Mucosa of rectum (tissue), 2 donors: Measurements from ENCODE around the gene TRRAP.
A peak's percentile ranks its signal among the peaks of the same experiment; 100 is the strongest.

Experiments
- H3K27ac ChIP-seq, 2 donors: one replicate each; pipeline ENCODE4 v1.7.0; 2013; ENCODE audit warnings: inconsistent platforms in 2 of 2, low read depth in 2 of 2, low read length in 2 of 2
- H3K27me3 ChIP-seq, 2 donors: one replicate each; pipeline ENCODE4 v1.7.0; 2013; ENCODE audit warnings: low read length in 2 of 2; ENCODE audit not compliant: control insufficient read depth in 2 of 2, insufficient read depth in 2 of 2
- H3K36me3 ChIP-seq, 2 donors: one replicate each; pipeline ENCODE4 v1.7.0; 2013; ENCODE audit warnings: low read length in 2 of 2; ENCODE audit not compliant: control insufficient read depth in 2 of 2, insufficient read depth in 2 of 2
- H3K4me1 ChIP-seq, 2 donors: one replicate each; pipeline ENCODE4 v1.7.0; 2013; ENCODE audit warnings: low read length in 2 of 2, mild to moderate bottlenecking in 1 of 2; ENCODE audit not compliant: control insufficient read depth in 2 of 2, insufficient read depth in 2 of 2
- H3K4me3 ChIP-seq, 2 donors: one replicate each; pipeline ENCODE4 v1.7.0; 2013; ENCODE audit warnings: low read length in 2 of 2
- H3K9ac ChIP-seq, 2 donors: one replicate each; pipeline ENCODE4 v1.7.0; 2013; ENCODE audit warnings: low read length in 2 of 2, low read depth in 1 of 2, mild to moderate bottlenecking in 1 of 2
- H3K9me3 ChIP-seq, 2 donors: one replicate each; pipeline ENCODE4 v1.7.0; 2013; ENCODE audit warnings: low read length in 2 of 2; ENCODE audit not compliant: control insufficient read depth in 2 of 2
- donor health status: healthy.
- donor health status: Normal muscosa, but diverticular disease.

Gene TRRAP

DNA sequence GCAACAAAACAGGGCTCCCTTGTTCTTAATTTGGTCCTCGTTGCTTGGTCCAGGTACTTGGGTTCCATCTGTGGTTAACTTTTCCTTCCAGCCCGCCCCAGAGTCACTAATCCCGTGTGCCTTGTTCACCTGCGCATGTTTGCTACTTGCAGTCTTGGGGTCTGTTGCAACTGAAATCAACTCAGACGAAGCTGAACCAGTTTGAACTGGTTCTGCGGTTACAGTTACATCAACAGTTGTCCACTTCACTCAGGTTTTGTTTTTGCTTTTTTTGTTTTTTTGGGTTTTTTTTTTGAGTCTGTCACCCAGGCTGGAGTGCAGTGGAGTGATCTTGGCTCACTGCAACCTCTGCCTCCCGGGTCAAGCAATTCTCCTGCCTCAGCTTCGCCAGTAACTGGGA, 34.7 kb downstream of the TRRAP start:
- Histone ChIP-seq H3K27me3 (no peaks in the 10 kb centered on the region), H3K36me3 (peaks cover 66 to 75% of the 10 kb centered on the region in 2 donors), H3K27ac (no peak overlapping the region), H3K9me3 (no peaks in the 10 kb centered on the region), H3K4me1 (no peaks in the 10 kb centered on the region), H3K9ac (no peak overlapping the region), H3K4me3 (no peak overlapping the region)

DNA sequence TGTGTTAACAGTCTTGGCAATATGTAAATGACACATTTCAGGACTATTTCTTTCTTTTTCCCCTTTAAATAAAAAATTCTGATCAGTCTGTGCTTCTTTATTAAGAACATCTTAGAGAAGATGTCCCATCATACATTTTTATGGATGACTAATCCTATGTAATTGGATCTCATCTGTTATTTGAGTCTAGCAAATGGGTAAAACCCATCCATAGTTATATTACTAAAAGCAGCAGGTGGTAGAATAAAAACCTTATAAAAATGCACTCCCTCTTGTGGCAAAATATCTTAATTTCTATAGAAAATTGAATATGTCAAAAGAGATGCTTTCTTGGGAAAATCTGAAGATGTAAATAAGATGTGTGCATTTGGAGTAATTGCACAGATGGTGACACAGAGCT, 35.3 kb downstream of the TRRAP start:
- H3K27ac ChIP-seq: no peak overlapping the region
- H3K36me3 ChIP-seq: peaks cover 65 to 75% of the 10 kb centered on the region in 2 donors
- H3K4me3 ChIP-seq: no peak overlapping the region
- no peak overlapping the region for H3K9ac ChIP-seq
- no peaks in the 10 kb centered on the region for H3K9me3 ChIP-seq
- H3K4me1 ChIP-seq: no peaks in the 10 kb centered on the region
- H3K27me3 ChIP-seq: no peaks in the 10 kb centered on the region

DNA sequence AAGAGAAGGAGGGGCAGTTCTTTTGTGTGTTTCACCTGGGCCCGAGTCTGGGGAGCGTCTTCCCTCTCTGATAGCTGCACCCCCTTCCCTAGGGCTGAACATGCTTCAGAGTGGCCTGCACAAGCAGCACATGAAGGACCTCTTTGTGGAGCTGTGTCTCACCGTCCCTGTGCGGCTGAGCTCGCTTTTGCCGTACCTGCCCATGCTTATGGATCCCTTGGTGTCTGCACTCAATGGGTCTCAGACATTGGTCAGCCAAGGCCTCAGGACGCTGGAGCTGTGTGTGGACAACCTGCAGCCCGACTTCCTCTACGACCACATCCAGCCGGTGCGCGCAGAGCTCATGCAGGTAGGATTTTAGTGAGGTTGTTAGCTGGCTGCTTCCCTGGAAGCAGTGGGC, 39.0 kb downstream of the TRRAP start:
- no peaks in the 10 kb centered on the region for H3K9me3 ChIP-seq
- H3K27me3 ChIP-seq: no peaks in the 10 kb centered on the region
- H3K36me3 ChIP-seq: peaks cover 57 to 76% of the 10 kb centered on the region in 2 donors

DNA sequence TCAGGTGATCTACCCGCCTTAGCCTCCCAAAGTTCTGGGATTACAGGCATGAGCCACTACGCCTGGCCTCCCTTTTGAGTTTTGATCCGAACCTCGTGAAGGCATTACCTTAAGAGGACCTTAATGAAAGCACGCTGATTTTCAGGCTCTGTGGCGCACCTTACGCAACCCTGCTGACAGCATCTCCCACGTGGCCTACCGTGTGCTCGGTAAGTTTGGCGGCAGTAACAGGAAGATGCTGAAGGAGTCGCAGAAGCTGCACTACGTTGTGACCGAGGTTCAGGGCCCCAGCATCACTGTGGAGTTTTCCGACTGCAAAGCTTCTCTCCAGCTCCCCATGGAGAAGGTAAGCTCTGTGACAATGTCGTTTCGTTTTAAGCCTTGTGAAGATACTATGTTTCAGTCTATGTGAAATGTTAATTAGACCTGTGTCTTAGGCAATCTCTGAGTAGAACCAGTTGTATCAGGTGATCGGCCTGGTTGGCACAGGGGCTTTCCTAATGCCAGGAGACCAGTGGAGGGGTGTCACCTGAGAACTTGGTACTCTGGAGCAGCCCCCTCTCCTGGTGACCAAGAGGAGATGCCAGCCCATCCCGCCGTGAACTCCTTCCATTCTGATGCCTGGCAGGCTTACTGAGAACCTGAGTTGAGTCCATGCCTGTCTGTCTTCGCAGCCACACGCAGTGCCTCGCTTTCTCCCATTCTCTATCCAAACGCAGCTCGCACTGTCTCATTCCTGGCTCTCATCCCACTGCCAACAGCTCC, 43.5 kb downstream of the TRRAP start:
- Histone ChIP-seq H3K36me3 (peaks cover 67 to 78% of the 10 kb centered on the region in 2 donors), H3K9ac (no peak overlapping the region), H3K27ac (no peak overlapping the region), H3K9me3 (no peaks in the 10 kb centered on the region), H3K27me3 (no peaks in the 10 kb centered on the region), H3K4me3 (no peak overlapping the region), H3K4me1 (no peaks in the 10 kb centered on the region)

More for the DNA sequence above, 39.0 kb downstream of the TRRAP start:
- Histone ChIP-seq H3K27ac (no peak overlapping the region), H3K9ac (no peak overlapping the region), H3K4me3 (no peak overlapping the region), H3K4me1 (no peaks in the 10 kb centered on the region)

DNA sequence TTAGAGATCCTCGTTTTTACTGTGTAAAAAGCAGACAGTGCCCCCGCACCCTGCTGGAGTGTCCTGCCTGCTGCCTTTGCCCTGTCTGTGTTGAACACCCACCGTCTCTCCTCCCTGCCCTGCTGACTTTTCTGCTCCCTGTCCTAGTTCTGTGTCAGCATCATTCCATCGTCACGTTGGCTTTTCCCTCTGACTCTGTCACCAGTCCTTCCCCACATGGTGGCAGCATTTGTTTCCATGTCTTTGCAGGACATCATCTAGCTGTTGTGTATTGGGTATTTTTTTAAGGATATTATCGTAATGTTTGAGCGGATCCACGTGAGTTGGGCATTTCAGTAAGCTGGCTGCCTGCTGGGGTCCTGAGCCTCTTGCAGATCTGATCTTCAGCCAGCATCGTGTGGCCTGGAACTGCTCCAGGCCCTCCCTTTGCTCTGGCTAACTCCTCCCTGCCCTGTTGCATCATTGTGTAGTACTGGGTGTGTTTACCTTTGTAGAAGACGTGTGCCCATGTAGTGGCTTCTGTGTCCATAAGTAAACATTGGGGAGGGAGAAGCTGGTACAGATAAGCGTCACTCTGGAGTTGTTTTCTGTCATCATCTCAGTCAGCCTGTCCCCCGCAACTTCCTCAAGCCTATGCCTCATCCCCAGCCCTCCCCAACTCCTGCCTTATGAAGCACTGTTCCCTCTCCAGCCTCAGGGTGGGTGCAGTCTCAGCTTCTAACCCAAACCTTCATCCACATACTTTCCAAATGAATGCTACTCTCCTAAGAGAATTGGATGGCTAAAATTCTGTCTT, 44.3 kb downstream of the TRRAP start:
- Histone ChIP-seq H3K4me1 (no peaks in the 10 kb centered on the region), H3K9ac (no peak overlapping the region), H3K4me3 (no peak overlapping the region), H3K27me3 (no peaks in the 10 kb centered on the region), H3K36me3 (peaks cover 69 to 79% of the 10 kb centered on the region in 2 donors), H3K9me3 (no peaks in the 10 kb centered on the region), H3K27ac (no peak overlapping the region)

DNA sequence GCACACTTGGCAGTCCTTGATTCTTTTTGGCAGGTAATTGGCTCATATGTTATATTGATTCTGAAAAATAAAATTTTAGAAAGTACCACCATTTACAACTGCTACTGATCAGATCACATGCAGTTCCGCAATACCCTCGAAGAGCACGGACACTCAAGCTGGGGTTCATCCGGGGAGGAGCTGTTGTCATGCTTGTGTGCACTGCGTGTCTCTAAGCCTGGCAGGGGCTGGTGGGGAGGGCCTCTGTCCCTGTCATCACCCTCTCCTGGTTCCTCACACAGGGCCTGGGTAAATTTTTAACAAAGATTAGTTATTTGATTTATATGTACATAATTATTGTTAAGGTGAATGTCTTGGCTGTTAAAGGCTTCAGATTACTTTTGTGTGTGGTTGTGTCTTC, 45.2 kb downstream of the TRRAP start:
- H3K27ac ChIP-seq: no peak overlapping the region
- no peak overlapping the region for H3K9ac ChIP-seq
- no peaks in the 10 kb centered on the region for H3K9me3 ChIP-seq
- no peaks in the 10 kb centered on the region for H3K27me3 ChIP-seq
- peaks cover 69 to 79% of the 10 kb centered on the region in 2 donors for H3K36me3 ChIP-seq
- no peaks in the 10 kb centered on the region for H3K4me1 ChIP-seq
- H3K4me3 ChIP-seq: no peak overlapping the region

DNA sequence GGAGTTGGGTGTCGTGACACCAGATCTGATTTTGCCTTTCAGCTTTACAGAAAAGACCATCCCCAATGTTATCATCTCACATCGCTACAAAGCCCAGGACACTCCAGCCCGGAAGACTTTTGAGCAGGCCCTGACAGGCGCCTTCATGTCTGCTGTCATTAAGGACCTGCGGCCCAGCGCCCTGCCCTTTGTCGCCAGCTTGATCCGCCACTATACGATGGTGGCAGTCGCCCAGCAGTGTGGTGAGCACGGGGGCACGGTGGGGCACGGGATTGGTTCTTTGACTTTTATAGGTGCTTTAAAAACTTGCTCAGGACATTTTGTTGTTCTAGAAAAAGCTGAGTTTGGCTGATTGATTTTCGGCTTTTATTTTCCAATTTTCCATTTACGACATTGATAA, 48.8 kb downstream of the TRRAP start:
- H3K9ac ChIP-seq: no peak overlapping the region
- no peak overlapping the region for H3K27ac ChIP-seq
- H3K36me3 ChIP-seq: peaks cover 62 to 69% of the 10 kb centered on the region in 2 donors
- no peaks in the 10 kb centered on the region for H3K27me3 ChIP-seq
- no peaks in the 10 kb centered on the region for H3K4me1 ChIP-seq
- H3K4me3 ChIP-seq: no peak overlapping the region
- no peaks in the 10 kb centered on the region for H3K9me3 ChIP-seq

DNA sequence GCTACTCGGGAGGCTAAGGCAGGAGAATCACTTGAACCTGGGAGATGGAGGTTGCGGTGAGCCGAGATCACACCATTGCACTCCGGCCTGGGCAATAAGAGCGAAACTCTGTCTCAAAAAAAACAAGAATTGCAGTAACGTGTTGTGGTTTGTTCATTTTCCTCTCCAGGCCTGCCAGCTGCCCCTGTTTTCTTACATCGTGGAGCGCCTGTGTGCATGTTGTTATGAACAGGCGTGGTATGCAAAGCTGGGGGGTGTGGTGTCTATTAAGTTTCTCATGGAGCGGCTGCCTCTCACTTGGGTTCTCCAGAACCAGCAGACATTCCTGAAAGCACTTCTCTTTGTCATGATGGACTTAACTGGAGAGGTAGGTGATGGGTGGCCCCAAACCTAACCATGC, 52.1 kb downstream of the TRRAP start:
- Histone ChIP-seq H3K4me1 (no peaks in the 10 kb centered on the region), H3K4me3 (peak overlapping the region in 1 of 2 donors; percentile 3), H3K9me3 (no peaks in the 10 kb centered on the region), H3K27me3 (no peaks in the 10 kb centered on the region), H3K36me3 (peaks cover 67 to 72% of the 10 kb centered on the region in 2 donors), H3K27ac (peak overlapping the region in 1 of 2 donors; percentile 43), H3K9ac (no peak overlapping the region)

DNA sequence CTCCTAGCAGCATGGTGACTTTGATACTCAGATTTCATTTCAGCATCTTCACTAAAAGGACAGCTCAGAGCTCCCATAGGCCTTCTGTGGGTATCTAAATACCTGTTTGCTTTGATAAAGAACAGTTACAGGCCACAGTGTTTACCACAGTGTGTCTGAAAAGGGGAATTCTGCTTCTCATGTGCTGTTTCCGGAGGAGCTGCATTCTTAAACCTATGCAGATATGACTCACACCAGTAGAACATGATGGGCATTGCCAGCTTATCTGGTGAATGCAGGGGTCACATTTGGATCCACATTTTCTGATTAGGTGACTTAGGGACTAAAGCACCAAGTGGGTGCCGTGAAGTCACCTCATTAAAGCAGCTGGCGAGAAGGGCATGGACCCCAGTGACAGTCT, 52.6 kb downstream of the TRRAP start:
- Histone ChIP-seq H3K4me1 (no peaks in the 10 kb centered on the region), H3K9me3 (no peaks in the 10 kb centered on the region), H3K36me3 (peaks cover 66 to 72% of the 10 kb centered on the region in 2 donors), H3K4me3 (peak overlapping the region in 1 of 2 donors; percentile 3), H3K9ac (no peak overlapping the region), H3K27me3 (no peaks in the 10 kb centered on the region), H3K27ac (peak overlapping the region in 1 of 2 donors; percentile 43)

DNA sequence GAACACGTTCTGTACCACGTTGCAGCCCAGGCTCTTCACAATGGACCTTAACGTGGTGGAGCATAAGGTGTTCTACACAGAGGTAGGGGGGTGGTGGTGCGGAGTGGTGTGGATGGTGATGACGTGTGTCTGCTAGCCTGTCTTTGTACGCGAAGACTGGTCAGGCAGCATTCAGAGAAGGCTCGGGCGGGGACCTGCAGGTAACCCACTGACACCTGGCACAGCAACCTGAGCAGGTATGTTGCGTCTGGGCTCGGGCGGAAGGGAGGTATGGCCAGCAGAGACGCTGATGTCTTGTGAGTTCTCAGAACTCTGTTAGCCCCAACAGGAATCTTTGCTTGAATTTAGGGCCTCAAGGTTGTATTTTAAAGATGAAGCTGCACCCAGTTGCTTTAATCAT, 55.0 kb downstream of the TRRAP start:
- Histone ChIP-seq H3K27ac (no peak overlapping the region), H3K9me3 (no peaks in the 10 kb centered on the region), H3K27me3 (no peaks in the 10 kb centered on the region), H3K36me3 (peaks cover 65 to 80% of the 10 kb centered on the region in 2 donors), H3K4me3 (no peak overlapping the region), H3K4me1 (no peaks in the 10 kb centered on the region), H3K9ac (no peak overlapping the region)
